Glomerular visceral epithelial cell (primary cell): ENCODE results near the gene RAPGEF3.

Experiments used
- DNase-seq: peaks from one replicate; pipeline ENCODE4 v3.0.0-alpha.2; 2016; ENCODE audit errors: extremely low spot score

Gene RAPGEF3

DNA sequence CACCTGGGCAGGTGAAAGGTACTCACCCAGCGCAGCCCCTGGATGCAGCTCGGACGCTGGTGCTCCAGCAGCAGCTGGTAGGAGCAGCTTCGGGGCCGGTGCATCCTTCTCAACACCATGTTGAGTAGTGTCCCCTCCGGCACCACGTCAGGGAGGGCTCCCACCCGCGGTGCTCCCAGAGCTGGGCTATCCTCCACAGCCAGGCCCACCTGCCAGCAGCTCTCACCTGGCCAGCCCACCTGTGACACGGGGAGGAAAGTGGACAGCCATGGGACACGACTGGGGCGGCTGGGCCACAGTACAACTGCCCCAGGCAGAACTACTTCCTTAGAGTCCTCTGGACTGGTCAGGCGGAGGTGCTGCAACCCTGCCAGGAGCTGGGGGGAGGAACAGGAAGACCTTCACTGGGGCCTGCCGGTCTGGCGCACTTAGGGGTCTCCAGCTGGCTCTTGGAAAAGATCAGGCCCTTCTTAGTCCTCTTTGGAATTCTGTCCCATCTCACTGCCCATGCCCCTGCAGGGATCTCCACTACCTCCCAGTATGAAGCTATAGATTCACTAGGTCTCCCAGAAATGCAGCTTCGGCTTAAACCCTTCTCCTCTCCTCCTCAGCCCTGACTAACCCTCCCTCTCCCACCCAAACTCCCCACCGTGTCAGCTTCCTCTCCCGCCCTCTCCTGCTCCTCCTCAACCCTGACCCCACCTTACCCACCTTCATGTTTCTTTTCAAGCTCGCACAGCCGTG, 668 bp downstream of the RAPGEF3 start:
- DNase-seq: no peak

DNA sequence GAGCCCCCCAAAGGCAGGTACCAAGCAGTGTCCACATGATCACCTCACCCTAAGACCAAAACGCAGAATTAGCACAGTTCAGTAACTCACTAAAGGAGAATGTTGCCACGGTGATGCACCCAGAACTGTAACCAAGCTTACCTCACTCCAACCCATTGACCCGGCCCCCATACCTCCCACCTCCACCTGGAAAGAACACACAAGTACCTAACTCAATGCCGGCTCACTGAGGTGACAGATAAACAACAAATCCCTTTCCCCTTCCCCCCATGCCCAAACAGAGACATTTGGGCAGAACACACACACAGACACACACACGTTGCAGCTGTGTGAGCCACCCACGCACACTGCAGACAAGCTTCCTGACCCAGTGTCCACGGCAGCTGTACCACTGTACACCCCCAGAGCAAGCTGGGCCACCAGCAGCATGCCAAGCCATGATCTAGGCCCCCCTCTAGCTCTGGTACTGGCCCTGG, 1.3 kb downstream of the RAPGEF3 start:
- no peak for DNase-seq

DNA sequence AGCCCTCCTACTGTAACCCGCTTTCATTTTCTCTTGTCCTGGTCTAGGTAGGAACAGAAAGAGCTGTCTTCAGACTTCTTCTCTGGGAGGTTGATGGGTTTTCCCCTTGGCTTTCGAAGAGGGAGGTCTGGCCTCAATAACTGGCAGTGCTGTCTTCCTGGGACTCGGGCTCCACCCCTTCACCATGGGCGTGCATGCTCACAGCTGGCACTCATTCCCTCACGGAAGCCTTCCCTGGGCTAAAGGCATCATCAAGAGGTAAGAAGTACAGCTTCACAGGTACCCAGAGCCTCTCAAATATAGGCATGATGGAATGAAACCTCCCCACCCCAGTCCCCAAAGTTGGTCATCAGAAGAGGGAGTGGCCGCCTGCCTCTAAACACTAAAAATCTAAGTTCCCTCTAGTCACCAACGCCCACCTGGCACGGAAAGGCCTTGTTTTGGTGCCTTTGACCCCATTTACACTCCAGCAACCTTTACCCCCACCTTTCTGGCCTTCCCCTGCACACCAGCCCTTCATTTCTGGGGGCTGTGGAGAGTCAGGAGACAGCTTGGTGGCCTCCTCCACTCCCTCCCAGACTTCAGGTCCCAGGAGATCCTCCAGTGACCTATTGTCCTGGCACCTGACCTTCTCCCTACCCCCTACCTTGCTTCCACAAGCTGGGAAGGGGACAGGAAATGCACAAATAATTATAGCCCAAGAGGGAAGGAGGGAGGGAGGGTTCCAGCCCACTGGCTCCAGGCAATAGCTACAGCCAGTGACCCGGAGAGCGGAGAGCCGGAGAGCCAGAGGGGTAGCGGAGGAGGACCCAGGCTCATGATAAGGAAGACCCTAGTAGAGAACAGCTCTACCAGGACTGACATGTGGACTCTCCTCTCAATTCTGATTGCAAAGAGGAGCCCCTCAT, 2.8 kb downstream of the RAPGEF3 start:
- peak; percentile 42 for DNase-seq

DNA sequence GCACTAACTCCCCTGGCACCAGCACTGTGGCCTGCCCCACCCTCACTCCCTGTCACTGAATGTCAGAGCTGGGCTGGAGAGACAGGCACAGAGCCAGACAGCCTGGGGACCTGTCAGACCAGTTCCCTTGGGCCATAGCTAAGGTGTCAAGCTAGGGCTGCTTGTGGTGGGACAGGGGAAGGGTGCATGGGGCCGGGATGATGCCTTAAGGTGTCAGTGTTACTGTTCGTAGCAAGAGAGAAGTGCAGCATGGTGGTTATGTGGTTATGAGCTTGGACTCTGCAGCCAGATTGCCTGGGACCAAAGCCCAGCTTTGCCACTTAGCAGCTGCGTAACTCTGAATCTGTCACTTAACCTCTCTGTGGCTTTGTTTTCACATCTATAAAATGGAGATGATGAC, 3.8 kb downstream of the RAPGEF3 start:
- DNase-seq: no peak

DNA sequence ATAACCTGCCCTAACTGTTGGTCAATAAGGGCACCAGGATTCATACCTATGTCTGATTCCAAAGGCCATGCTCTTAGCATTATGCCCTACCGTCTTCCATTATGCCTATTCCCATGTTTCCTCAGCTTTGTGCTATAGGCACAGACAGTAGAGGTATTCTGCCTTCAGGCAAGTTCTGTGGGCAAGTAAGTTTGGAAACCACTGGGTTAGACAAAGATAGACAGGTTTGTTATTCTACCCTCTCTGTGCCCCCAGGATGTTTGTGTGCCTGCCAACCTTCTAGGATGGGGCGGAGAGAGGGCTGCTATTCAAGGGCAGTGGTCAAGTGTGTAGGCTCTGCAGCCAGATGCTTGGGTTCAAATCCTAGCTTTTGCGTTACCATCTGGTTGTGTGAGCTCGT, 4.6 kb downstream of the RAPGEF3 start:
- no peak for DNase-seq

DNA sequence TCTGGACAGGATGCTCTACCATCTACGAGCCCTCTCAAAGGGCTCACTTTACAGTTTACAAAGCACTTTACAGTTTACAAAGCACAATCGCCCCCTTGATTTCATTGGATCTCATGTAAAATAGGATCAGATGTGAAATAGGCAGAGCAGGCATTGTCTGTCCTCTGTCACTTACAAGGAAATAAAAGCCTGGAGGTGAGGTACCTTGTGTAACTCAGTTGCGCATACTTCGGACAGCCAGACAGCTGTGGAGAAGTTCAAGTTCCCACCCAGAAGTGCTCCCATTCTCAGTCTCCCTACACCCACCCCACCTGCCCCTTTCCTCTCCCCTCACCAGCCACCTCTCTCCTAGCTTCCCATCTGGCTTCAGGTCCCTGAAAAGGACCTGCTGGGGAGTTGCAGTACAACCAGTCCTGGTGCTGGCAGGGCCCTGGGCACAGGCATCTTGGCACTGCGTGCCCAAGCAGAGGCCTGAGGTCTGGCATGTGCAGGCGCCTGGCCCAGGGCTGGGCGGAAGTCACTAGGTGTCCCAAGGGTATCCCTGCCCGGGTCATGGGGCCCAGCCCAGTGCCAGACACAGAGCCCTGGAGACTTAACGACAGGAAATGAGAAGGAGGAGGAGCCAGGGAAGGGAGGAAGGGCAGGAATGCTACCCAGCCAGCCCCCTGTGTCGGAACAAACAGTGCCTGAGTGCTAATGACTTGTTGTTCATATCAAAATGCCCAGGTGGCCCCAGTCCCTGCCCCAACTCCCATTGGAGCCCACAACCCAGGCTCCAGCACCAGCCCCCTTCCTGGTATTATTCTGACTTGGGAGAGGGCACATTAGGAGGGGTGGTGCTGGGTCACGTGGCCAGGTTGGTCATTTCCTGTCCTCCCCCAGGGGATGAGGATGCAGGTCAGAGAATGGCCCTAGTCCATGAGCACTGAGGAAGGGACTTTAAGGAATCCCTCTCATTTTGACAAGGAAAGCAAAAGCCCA, 5.4 kb downstream of the RAPGEF3 start:
- DNase-seq: no peak

DNA sequence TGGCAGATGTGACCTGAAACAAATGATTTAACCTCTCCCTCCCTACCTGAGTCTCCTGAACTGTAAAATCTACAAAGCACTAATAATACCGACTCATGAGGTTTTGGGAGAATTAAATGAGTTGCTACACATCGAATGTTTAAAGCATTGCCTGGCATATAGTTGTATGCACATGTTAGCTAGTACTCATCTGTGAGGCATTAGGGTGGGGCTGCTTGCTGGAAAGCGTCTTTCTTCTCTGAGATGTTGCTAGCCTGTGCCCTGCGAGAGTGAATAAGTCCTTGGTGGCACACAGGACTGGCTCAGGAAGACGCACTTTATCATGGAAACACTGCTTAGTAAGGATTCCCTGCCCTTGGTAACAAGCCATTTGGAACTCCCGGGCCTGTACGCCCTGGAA, 6.1 kb downstream of the RAPGEF3 start:
- DNase-seq: no peak

DNA sequence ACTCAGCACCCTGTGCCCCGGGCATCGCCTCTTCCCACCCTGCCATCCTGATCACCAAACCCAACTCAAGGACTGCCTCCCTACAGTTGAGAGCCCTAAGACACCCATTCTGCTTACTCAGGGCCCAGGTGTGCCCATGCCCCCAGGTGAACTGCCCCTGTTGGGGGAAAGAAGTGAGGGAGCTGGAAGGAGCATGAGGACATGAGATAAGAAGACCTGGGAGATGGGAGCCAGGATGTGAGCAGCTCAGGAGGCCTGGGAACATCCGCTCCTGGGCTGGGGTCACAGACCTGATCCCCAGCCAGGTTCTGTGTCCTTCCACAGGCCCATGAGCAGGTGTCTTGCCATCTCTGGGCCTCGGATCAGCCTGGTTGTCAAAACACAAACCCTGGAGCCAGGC, 6.6 kb downstream of the RAPGEF3 start:
- no peak for DNase-seq

DNA sequence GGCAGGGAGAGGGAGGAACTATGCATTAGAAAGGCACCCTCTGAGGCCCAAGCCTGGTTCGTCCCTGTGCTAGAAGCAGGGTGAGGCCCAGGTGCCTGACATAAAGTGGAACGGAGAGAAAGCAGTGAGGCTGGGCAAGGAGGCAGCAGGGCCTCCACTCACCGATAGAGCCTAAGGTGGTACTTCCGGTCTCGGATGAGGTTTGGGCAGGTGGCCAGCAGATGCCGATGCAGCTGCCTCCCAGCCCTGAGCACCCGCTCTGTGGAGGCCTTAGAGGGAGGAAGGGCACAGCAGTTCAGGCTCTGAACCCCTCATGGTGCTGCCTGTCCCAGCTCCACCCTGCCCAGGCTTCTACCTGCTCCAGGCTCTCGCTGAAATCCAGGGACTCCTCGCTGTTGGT, 7.1 kb downstream of the RAPGEF3 start:
- DNase-seq: no peak

DNA sequence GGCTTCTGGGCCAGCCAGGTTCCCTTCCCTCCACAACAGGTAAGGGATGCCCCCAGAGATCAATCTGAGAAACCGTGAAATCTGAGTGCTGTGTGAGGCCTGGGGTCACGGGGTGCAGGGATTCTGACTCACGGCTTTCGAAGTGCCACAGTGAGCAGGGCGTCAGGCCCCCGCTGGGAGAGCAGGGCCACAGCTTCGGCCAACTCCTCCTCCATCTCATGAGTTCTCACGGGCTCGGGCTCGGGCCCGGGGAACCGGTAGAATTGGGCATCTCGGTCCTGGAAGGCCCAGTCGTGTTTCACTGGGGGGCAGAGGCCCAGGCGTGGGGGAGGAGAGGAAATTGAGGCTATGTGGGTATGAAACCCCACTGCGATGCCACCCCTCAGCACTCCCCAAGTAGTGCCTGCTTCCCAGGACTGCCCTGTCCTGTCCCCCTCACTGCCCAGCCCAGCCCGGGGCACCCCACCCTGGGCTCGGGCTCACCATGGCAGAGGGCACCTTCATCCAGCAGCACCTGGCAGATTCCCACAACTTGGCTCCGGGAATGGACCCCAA, 7.7 kb downstream of the RAPGEF3 start:
- no peak for DNase-seq

DNA sequence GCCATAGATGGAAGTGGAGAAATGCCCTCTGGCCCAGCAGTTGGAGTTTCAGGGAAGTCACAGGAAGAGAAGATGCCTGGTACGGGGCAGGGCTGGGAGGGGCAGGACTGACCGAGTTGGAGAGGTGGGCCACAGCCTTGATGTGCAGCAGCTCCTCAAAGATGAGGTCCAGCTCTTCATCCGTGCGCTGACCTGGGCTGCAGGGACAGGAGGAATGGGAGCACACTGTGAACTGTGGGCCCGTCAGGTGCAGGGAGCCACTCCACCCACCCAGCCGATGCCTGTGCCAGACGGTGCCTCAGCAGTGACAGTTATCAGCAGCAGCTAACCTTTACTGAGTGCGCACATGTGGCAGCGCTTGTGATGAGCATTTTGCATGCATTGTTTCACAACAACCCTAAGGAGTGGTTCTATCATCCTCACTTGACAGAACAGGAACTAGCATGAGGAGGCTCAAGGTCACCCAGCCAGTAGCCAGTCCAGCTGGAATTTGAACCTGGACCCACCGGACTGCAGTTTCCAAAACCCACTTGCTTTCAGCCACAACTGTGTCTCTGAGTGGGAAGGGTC, 8.4 kb downstream of the RAPGEF3 start:
- DNase-seq: no peak

DNA sequence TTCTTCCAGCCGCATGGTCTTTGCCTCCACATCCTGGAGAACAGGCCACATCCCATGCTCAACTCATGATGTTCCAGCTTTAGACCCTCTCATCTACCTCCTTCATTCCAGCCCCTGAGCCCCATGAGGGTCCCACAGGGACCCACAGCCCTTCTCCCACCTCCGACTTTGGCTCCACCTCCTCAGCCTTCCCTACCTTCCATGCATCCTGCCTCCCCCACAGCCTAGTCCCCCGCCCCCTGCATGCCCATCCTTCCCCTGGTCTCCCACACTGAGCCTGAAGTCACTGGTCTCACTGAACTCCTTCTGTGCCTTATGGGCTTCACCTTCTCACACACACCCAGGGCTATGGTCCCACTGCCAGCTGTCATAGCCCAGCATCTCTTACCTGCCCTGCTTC, 9.8 kb downstream of the RAPGEF3 start:
- no peak for DNase-seq

DNA sequence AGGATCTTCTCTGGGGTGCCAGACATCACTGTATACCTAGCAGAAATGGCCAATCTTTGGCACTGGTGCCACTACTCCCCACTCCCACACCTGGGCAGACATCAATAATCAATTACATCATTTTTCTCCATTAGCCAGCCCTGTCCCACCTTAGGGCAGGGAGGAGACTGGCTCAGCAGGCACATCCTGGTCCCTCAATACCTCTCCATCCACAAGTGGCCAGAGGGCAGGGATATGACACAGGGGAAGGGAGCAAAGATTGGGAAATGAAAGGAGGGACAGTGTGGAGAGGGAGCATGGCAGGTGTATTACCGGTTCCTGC, 10.2 kb downstream of the RAPGEF3 start:
- no peak for DNase-seq

DNA sequence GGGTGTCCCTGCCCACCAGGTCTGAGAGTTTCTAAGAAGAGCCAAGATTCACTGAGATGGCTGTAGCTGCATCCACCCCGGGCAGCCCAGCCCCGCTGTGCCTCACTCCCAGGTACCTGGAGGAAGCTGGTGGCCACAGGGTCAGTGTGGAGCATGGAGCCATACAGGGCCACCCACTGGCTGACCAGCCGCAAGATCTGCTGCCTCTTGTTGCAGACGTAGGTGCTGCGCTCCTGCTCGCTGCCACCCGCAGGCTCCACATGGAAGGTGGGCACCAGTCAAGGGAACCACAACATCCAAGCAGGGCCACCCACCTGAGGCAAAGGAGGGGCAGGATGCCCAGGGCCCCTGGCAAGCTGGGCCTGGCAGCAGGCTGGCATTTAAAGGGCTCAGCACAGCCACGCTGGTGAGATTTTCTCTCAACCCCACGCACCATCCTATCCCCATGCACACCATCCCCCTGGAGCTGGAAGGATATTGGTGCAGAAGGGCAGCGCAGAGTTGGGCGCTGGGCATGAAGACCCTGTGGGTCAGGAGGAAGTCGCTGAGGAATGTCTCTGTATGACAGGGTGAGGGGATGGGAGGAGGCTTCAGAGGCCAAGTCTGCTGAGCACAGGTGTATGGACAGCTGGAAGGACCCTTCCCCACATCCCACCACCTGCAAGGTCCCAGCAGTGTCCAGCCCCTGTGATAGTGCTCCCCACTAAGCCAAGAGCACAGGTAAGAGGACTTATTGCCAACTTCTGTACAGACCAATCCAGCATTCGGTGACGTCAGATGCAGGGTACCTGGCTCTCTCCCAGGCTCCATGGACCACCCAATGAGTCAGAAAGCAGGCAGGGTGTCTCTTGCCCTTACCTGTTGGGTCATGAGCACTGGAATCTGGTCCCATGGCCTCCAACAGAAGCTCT, 10.8 kb downstream of the RAPGEF3 start:
- DNase-seq: no peak

DNA sequence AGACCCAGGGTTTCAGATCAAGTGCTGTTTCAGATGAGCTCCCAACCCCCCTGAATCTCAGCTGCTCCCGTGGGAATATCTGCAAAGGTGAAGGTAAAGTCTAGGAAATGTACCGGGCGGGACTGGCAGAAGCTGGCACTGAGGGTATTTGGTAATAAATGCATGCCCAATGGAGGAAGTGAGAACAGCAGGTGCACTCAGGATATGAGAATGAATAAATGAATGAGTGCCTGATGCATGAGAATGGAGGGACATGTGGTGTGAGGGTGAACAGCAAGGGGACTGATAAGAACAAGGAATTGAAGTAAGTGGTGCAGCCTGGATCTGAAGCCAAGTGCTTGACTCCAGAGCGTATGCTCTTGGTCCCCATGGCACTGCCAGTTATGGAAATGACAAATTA, 11.6 kb downstream of the RAPGEF3 start:
- no peak for DNase-seq

DNA sequence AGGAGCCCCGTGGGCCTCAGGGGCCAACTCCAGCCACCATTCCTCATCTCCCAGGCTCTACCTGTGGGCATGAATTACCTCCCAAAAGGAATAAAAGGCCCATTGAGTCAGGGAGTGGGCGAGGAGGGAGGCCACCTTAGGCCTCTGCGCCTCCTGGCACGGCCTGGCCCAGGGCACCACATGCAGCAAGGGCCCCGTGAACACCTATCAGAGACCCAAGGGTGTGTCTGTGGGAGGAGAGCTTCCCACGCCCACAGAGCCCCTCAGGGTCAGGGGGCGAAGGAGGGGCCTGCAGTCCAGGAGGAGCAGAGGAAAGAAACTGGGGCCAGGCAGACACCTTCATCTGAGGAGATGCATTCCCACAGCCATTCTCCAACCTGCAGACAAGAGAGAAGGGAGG, 12.2 kb downstream of the RAPGEF3 start:
- DNase-seq: no peak

DNA sequence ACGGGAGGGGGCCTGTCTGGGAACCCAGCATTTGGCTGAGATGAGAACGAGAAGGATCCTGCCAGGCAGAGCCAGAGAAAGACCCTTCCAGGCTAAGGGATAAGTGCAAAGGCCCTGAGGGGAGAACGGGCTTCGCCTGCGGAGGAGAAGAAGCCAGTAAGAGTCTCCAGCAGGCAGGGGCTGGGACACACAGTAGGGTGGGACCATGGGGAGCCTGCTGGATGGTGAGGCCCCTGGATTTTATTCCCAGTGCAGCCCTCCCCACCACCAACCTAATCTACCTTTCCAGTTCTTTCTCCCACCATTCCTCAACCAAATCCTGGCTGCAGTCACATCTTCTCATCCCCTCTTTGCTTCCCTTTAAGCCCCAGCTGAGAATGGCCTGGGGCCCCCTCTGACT, 12.6 kb downstream of the RAPGEF3 start:
- no peak for DNase-seq

DNA sequence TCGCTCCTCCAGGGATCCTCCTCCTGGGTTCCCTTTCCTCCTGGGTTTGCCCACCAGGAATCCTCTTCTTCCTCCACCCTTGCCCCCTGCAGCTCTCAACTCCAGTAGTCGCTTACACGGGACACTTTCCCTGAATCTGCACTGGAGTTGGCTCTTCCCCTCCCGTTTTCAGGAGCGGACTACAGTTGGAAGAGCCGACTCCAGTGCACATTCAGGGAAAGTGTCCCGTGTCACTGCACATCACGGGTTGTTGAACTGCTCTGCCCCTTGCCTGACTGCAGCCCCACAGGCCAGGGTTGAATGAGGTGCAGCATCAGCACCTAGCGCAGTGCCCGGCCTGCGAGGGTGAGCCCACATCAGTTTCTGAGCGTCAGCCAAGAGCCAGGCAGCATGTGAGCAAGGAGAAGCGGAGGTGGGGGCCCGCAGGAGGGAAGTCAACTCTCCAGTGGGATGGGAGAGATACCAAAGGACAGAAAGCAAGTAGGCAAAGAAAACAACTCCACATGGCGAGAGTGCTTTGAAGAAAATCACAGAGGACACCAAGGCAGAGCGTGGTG, 13.1 kb downstream of the RAPGEF3 start:
- DNase-seq: no peak

DNA sequence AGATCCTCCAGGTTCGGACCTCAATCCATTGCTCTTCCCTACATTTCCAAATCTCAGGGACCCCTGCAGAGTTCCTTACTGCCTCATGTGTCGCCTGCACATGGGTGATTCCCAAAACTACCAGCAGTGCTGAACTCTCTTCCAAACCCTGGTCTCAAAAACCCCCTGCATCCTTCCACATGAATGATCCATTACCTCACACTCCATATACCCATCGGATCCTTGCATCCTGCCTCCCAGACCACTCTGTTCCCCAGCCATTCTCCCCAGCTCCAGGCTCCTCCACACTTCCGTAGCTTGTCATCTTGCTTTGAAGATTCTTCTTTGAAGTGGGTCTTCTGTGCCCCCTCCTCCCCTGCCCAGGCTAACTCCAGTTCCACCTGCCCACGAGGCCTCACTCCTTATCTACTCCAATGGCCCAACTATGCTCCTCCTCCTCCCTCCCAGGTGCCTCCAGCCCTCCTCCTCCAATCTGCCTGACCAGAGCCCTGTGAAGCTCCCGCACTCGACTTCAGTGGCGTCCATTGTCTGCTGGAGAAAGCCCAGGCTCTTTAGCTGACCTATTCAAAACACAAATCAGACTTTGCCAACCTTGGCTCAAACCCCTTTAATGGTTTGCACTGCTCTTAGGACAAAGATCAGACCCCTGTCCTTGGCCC, 13.8 kb downstream of the RAPGEF3 start:
- DNase-seq: no peak
